Lower leg skin (tissue), 4 donors: ENCODE data around the gene CELF5. TPM values are rescaled to one million over a fixed set of nuclear protein-coding genes. Genes with fewer than 3 reads are reported as not detected.

Source experiments
- DNase-seq, 2 donors: peaks; one replicate each; pipeline ENCODE4 v3.0.0-alpha.2; 2019; ENCODE audit warnings: low spot score in 2 of 2
- H3K4me3 ChIP-seq: fragments of 200-600 bp; sonication (generic); 2 replicates; pipeline ENCODE4 v1.5.1; 2017; ENCODE audit warnings: mild to moderate bottlenecking, low read depth; ENCODE audit not compliant: poor library complexity, severe bottlenecking
- CTCF ChIP-seq, 3 donors: fragments of 450-650 bp; IDR thresholded peaks; one replicate each; pipeline ENCODE4 v1.5.1; 2016; ENCODE audit warnings: antibody characterized with exemption in 3 of 3, mild to moderate bottlenecking in 3 of 3, moderate library complexity in 2 of 3
- POLR2A ChIP-seq, 2 donors: fragments of 450-650 bp; IDR thresholded peaks; one replicate each; pipeline ENCODE4 v1.6.1; 2016 to 2017; ENCODE audit warnings: antibody characterized with exemption in 2 of 2, mild to moderate bottlenecking in 1 of 2, moderate library complexity in 1 of 2
- WGBS, 2 donors: methylation state at CpG; one replicate each; pipeline ENCODE4 v1.1.5; 2018; 5-methylcytosine and 5-hydroxymethylcytosine counted together
- intact Hi-C: fragments of 100-400 bp; cut with DNase I; formaldehyde crosslinking; loops from one replicate; pipeline ENCODE4 v1.15.0; 2023; ENCODE audit warnings: low total_unique reads
- total RNA-seq, 4 donors: library from RNA; depleted of rRNA; stranded (reverse); fragments of >200 nt; gene quantifications; one replicate each; pipeline ENCODE4 v1.1.0, GENCODE V29; 2016

CELF5 gene
- total RNA-seq, 4 donors from 2014 or later, result 0.20 to 0.39 TPM; not detected in 2

GRCh38 chr19:3304871-3305423 lies 80.5 kb downstream of the CELF5 start:
- 4 to 6% methylated on average over 22 of the region's 22 CpGs for WGBS, 2 donors
- TF ChIP-seq CTCF (IDR thresholded peaks at IDR 0.05) (peak in 1 of 3 donors; percentile 66), POLR2A (IDR thresholded peaks at IDR 0.05) (no peak)
- intact Hi-C loops, result no loop called here
- peak; percentile 64 to 89 for DNase-seq
- H3K4me3 ChIP-seq, result no peak overlapping the region

- intact Hi-C loops, result loop anchor here (10.0 kb wide), 1 partner anchor 305 kb away; no protein-coding TSS in a partner anchor
- no peak for TF ChIP-seq POLR2A (IDR thresholded peaks at IDR 0.05)
- H3K4me3 ChIP-seq, result no peak overlapping the region
- WGBS, 2 donors, result 70 to 74% methylated on average over 1 of the region's 1 CpG
- no peak for DNase-seq
Observed at GRCh38 chr19:3309724-3310123, 85.3 kb downstream of the CELF5 start.

- intact Hi-C loops, result loop anchor here (10.0 kb wide), 1 partner anchor 305 kb away; no protein-coding TSS in a partner anchor
- no peak for TF ChIP-seq CTCF (IDR thresholded peaks at IDR 0.05)
- TF ChIP-seq POLR2A (IDR thresholded peaks at IDR 0.05), result no peak
- no peak for DNase-seq
- no peak overlapping the region for H3K4me3 ChIP-seq
- WGBS, 2 donors, result 72 to 84% methylated on average over 1 of the region's 1 CpG
Observed at GRCh38 chr19:3310280-3310679, 85.8 kb downstream of the CELF5 start.

GRCh38 chr19:3310711-3311110 lies 86.2 kb downstream of the CELF5 start:
- intact Hi-C loops, result loop anchor here (10.0 kb wide), 1 partner anchor 304 kb away; no protein-coding TSS in a partner anchor
- H3K4me3 ChIP-seq, result no peak overlapping the region

GRCh38 chr19:3313199-3313575 lies 88.7 kb downstream of the CELF5 start:
- intact Hi-C loops, result loop anchor here (10.0 kb wide), 1 partner anchor 302 kb away; no protein-coding TSS in a partner anchor
- WGBS, 2 donors, result 78 to 84% methylated on average over 13 of the region's 13 CpGs
- no peak overlapping the region for H3K4me3 ChIP-seq
- no peak for DNase-seq
- TF ChIP-seq POLR2A (IDR thresholded peaks at IDR 0.05) (no peak), CTCF (IDR thresholded peaks at IDR 0.05) (no peak)

More at GRCh38 chr19:3310711-3311110, 86.2 kb downstream of the CELF5 start:
- TF ChIP-seq POLR2A (IDR thresholded peaks at IDR 0.05), result no peak
- no peak for TF ChIP-seq CTCF (IDR thresholded peaks at IDR 0.05)
- DNase-seq, result no peak

GRCh38 chr19:3314962-3315675 lies 90.7 kb downstream of the CELF5 start:
- intact Hi-C loops, result loop anchor here (10.0 kb wide), 1 partner anchor 300 kb away; no protein-coding TSS in a partner anchor
- DNase-seq, result no peak
- H3K4me3 ChIP-seq, result no peak overlapping the region
- TF ChIP-seq CTCF (IDR thresholded peaks at IDR 0.05), result no peak
- TF ChIP-seq POLR2A (IDR thresholded peaks at IDR 0.05), result no peak
- WGBS, 2 donors, result 78 to 82% methylated on average over 22 to 27 of the region's 30 CpGs
